GM18870 (cell line): ENCODE data around the gene PLD2.

Experiments
- ATAC-seq: cut with Tn5 transposase; IDR thresholded peaks from one replicate; pipeline ENCODE4 v1.9.1; 2021; ENCODE audit warnings: moderate library complexity; ENCODE audit not compliant: unreplicated experiment

The PLD2 gene

DNA sequence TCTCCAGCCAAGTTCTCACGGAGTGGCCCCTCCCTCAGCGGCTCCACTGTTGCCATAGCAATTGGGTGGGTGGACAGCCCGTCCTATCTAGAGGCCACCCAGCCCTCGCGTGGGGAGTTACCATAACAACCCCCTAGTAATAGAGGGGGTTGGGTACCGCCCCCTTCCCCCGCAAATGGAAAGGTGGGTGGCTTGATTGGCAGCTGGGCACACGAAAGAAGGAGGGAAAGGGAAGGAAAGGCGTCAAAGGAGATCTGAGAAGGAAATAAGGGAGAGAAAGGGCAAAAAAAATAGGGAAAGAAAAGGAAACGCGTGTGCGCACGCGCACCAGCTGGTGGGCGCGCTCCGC, 25.9 kb downstream of the PLD2 start:
- ATAC-seq: peak; percentile 10

DNA sequence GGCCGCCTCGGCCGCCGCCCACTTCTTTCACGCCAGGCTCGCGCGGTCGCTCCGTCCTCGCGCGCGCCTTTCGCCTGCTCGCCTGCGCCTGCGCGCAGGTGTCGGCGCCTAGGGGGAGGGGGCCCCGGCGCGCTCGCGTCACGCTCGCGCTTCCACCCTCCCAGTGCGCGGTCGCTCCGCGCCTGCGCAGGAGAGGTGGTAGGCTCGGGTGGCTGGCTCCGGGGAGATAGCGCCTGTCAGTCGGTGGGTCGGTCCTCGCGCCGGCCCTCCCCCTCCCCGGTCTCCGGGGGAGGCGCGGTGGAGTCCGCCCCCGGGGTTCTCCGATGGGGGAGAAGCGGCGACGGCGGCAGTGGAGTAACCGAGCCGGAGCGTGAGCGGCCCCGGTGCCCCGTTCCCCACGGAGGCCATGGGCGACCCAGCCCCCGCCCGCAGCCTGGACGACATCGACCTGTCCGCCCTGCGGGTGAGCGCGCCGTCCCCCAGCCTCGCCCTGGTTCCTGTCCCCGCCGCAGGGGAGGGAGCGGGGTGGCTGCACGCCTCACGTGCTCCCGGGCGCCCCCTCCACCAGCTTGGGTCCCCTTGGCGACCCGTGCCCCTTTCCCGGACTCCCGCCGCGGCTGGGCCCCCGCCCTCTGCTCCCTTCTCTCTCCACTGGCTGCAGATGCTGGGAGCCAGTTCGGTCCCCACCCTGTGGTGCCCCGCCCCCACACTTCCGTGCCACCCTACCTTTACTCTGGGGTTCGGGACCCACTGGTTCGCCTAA, 26.4 kb downstream of the PLD2 start, which contains the start of gene MINK1:
MINK1 (plus strand) TSS at position 163 of the 763 bp plus-strand sequence; CDS start at position 407, 244 bp downstream.
- peak; percentile 54 for ATAC-seq

DNA sequence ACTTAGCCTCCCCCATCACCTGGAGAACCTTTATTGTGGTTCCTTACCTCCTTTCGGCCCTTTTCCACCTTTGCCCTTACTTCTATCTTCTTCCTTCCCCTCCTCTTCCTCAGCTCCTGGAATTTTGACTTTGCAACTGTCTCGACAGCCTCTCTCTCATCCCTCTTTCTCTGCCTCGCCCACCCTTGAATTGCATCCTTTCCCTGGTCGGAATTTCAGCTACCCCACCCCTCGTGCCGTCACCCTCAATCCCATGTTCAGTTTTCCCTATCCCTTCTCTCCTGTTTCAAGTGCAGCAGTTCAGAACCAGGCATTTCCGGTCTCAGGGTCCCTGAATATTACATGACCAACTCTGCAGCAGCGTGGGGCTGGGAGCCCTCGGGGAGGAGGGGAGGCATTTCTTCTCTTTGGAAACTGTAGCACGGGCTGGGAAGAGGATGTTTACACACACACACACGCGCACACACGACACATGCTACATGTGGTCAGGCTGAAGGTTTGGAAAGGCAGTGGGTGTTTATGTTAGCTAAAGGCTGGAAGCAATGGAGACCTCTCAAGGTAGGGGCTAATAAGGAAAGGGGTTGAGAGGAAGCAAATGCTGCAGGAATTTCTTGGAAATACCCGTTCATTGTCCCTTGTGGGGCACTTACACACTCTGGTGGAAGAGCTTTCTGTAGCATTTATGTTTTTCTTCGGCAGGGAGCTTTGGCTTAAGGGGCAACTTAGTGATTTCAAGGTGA, 27.2 kb downstream of the PLD2 start:
- no peak for ATAC-seq

DNA sequence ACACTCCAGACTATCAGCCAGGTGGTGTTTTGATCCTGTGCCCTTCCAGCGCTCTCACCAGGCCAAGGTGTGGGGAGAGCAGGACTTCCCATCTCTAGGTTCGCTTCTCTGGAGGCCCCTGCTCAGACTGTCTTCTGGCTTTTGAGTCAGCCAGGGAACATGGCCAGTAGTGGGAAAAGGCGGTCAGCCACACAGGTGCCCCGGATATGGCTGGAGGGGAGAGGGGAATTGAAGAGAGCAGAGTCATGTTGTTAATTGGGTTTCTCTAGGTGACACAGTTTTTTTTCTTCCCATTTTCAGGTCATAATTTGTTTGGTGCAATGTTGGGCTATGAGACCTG, 27.7 kb downstream of the PLD2 start:
- ATAC-seq: no peak

DNA sequence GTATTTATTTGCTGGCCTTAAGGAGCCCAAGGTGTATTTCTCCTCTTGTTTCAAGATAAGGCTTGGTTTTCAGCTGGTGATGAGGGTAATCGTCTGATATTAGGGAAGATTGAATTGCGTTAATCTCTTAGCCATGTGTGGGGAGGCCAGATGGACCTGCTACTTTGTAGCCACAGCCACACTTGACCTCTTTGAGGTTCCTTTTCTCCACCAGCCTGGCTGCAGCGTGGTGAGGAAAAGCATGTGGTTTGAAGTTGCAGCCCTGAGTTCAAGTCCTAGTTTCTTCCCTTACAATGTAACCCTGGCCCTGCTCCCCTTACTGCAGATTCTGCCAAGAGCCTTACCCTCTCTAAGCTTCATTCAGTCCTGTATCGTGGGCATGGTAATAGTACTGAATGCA, 29.3 kb downstream of the PLD2 start:
- no peak for ATAC-seq

DNA sequence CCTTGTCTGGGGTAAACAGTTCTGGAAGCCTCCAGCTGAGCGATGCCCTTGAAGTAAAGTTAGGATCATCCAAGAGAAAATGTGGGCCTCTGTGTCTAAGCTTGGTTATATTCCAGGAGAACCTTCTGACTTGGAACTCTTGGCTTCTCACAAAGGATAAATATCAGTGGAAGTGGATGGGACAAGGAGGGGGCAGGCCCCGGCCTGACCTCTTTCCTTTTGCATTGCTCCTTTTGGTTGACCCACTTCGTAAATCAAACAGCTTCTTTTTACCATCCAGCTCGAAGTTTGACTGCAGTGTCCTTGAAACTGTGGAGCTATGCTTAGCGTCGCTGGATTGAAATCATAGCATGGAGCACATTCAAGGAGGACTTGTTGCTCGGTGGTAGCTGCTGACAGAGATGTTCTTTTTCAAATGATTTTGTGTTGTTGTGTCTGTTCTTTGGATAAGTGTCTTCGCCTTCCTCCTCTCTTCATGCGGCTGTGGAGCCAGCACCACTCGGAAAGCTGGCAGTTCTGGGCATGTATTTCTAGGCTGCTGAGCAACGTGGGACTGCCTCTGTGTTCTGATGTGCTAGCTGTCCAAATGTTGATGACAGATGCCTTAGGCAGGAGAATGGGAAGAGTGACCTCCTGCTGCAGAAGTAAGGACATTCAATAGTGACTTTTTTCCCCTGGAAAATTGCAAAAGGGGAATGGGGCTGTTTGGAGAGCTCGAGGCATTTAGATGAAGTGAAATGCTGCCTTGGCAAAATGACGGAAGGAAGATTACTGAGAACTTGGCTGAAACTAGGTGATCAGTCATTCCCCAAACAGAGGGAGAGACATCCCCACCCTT, 30.7 kb downstream of the PLD2 start:
- no peak for ATAC-seq

DNA sequence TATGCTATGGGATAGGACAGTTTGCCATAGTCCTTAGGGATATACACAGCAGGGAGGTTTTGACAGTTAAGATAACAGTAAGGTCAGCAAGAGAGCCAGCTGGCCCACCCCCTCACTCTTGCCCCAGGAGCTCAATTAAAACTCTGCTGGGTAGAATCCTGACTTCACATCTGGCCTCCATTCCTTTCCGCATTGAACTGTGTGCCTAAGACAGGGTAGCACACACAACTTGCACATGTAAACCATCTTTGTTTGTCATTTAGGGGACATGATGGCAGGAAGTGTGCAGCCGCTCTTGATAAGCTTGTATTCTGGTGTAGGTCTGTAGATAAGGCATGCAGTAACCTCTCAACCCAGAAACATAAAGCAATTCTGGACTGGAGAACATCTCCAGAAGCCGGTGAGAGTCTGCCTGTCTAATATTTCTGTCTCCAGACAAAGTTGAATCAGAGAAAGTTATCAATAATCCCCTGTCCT, 31.4 kb downstream of the PLD2 start:
- no peak for ATAC-seq

DNA sequence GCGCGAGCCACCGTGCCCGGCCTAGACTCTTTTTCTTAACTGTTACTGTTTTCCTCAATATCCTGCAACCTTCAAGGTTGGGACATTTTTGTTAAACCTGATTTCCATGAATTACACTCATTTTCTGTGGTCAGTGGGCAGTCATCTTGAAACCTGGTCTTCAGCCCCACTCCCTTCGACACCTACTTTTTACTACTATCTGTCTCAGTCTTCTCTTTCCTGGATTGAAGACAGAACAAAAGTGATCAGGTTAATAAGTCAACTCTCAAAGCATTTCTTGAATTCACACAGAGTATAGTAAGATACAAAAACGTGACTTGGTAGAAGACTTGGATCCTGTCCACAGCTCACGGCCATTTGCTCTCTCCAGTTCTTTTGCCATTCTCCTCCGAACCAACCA, 32.3 kb downstream of the PLD2 start:
- ATAC-seq: no peak

DNA sequence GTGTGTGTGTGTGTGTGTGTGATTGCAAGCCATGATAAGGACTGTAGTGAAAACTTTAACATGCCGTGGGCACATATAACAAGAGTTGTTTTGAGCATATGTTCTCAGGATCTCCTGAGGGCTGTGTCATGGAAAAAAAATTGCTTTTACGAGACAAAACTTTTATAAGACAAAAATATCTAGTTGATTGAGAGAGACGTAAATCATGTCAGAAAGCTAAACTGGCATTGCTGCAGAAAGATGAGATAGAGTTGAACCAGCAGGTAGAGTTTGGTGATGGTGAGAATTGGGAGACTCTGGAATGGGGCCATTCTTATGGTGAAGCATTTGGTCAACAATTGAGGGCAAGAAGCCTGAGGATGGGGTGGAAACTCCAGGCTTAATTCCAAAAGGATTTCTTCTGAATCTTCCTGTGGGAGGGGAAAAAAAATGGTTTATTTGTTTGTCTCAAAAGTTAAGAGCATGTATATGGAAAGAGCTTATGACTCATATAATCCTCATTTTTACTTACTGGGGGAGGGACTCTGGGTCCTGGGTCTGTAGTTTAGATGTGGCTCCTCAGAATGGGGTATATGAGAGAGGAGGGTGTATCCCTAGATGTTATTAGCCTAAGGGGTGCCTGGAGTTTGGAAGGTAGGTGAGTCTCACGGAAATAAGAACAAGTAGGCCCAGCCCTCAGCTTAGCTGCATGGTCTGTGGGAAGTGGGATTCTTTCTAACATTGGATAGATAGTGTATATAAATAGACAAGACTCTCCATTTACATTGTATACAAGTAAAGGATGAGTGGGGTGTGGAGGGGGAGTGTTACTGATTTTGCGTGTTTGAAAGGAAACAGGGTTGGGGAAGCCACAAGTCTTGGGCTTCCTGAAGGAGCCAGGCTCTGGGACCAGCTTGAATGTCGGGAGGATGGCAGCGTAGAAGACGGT, 33.3 kb downstream of the PLD2 start:
- ATAC-seq: no peak

DNA sequence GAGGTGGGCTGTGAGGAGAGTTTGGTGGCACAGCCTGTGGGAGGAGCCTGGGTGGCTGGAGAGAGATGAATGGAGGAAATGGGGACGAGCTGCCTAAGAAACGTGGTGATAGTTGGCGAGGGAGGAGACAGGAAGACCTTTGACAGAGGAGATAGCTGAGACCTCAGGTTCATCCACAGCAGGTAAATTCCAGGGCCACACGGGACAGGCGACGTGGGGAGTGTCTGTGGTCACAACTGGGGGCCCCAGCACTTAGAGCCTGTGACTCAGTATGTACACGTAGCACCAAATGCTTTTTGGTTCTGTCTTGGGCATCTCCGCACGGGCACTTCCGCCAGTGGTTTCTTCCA, 33.9 kb downstream of the PLD2 start:
- no peak for ATAC-seq

DNA sequence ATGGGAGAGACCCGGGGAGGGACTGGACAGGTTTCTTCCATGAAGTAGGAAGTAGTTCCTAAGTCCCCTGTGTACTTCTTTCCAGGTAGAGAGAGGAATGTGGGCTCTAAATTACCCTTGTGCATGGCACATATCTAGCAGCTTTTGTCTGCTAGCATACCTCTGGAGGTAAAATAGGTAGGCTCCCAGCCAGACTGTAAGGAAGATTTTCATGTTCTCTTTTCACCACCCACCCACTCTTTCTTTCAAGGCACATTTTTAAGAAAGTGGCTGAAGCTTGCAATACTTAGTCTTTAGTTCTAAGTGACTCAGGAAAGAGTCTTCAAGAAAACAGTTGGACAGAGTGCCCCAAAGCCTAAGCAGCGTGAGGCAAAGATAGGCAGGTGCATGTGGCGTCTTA, 35.4 kb downstream of the PLD2 start:
- no peak for ATAC-seq

DNA sequence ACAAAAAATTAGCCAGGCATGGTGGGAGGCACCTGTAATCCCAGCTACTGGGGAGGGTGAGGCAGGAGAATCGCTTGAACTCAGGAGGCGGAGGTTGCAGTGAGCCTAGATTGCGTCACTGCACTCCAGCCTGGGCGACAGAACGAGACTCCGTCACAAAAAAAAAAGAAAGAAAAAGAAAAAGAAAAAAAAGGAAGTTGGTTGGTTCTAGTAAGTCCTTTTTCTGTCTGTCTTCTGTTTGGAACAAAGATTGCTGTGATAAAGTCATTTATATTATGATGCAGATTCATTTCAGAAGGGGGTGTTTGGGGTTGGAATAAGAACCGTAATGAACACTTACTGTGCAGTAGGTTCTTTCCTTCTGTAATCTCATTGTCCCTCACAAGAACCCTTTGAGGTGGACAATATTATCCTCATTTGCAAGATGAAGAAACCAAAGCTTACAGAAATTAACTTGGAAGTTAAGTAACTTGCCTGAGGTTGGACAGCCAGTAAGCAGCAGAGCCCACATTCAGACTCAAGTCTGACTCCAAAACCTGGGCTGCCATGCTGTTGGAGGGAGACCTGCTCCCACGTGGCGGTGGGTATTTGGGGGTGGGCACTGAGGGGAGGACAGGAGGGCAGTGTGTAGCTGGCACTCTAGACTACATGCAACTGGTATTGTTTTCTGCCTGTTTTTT, 36.5 kb downstream of the PLD2 start:
- no peak for ATAC-seq

DNA sequence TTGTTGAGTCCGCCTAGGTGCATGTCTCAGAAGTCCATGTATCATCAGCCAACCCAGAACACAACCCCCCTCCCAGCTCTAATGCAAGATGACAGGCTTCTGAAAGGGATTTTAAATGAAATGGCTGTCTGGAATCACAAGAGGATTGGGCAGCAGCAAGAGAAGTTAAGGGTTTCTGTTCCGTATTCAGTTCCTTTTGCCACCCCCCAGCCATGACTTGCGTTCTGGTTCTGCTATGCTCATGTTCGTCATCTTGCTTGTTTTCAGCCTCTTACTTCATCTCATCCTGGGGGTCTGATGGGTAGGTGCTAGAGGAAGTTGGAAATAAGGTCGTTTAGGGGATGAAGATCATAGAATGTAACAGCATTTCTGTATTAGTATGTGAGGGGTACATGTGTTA, 38.2 kb downstream of the PLD2 start:
- ATAC-seq: no peak

DNA sequence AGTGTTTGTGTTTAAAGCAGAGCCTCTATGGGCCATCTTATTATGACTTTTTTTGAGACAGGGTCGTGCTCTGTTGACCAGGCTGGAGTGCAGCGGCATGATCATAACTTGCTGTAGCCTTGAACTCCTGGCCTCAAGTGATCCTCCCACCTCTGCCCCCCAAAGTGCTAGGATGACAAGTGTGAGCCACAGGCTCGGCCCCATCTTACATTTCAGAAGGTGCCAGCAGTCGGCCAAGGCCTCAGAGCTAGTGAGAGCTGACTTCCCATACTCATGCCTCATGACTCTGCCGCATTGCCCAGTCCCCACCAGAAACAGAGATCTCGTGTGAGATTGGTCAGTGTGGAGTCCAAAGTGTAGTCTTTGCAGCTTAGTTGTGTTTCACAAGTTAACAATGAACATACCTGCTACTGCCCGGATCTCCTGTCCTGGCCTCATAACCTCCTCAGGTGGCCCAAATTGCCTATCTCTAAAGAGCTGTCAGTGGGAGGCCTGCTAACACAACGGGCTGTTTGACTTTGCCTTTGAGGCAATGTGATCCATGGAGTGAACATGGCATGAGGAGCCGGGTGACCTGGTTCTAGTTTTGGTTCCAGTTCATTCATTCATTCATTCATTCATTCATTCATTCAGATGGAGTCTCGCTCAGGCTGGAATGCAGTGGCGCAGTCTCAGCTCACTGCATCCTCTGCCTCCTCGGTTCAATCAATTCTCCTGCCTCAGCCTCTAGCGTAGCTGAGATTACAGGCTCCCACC, 39.9 kb downstream of the PLD2 start:
- no peak for ATAC-seq

DNA sequence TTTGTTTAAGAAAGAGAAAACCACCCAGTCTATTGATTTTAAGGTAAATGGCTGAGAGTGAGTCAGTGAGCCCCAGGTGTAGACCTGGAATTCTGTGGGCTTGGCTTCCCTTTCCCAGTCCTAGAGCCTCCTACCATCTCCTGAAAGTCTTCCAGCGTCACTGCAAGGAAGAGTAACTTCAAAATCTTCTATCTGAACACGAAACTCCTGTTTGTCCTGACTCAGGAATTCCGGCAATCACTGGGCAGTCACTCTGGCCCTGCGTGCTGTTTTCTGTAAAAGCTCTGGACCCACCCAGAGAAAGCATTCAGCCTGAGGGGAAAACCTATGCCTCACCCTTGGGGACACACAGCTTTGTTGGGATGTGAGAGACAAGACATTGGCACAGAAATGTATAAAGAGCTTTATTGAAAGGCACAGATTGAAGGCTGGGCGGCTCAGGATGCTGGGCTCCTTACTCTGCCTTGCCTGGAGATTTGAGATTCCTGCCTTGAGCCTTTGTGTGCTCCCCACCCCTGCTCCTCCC, 42.1 kb downstream of the PLD2 start:
- no peak for ATAC-seq

DNA sequence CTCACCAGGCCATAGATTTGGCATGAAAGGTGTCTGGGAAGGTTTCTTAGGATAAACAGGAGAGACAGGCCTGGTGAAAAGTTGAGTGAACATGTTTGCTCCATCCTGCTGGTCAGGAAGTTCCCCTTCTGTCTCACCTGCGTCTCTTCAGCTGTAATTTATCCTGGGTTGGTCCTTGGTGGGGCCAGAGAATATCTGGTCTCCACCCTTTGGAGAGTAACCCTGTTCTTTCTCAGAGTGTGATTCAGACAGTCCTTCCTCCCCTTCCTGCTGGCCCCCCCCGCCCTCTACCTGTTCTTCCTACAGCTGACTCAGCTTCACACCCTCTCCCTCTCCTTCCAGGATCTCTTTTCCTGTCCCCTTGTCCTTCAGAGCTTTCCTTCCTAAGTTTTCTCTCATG, 43.3 kb downstream of the PLD2 start:
- no peak for ATAC-seq

DNA sequence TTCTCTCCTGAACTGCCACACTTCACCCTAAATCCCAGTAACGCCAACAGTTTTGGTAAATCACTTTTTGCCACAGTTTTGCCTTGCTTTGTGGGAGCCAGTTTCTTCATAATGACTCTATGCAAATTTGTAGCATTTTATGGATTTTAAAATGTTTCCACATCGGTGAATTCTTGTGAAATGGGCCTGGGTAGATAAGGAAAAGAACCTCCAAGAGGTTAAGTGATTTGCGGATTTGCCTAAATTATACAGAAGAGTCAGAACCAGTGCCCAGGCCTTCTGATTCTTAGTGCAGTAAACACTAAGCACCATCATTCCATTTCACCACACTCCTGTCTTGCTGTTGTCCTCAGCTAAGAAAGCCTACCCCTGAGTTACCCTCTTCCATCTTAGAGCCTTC, 44.1 kb downstream of the PLD2 start:
- ATAC-seq: no peak

DNA sequence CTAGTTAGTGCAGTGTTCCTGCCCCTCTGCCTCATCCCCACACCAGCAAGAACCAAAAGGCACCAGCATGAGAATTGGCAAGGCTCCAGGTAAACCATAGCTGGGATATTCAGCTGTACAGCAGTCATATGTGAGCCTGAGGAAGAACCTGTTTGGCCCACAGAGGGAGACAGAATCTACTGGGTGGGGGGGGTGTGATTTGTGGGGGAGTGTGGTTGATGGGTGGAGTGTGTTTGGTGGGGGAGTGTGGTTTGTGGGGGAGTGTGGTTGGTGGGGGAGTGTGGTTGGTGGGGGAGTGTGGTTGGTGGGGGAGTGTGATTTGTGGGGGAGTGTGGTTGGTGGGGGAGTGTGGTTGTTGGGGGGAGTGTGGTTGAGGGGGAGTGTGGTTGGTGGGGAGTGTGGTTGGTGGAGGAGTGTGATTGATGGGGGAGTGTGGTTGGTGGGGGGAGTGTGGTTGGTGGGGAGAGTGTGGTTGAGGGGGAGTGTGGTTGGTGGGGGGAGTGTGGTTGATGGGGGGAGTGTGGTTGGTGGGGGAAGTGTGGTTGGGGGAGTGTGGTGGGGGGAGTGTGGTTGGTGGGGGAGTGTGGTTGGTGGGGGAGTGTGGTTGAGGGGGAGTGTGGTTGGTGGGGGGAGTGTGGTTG, 45.7 kb downstream of the PLD2 start:
- ATAC-seq: no peak

DNA sequence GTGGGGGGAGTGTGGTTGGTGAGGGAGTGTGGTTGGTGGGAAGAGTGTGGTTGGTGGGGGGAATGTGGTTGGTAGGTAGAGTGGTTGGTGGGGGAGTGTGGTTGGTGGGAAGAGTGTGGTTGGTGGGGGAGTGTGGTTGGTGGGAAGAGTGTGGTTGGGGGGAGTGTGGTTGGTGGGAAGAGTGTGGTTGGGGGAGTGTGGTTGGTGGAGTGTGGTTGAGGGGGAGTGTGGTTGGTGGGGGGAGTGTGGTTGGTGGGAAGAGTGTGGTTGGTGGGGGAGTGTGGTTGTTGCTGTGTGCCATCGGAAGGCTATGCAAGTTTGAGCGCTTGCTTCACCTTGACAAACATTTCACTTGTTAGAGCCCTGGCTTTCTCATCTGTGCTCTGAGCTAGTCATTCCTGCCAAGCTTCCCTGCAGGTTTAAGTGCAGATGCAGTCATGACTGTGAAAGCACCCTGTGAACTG, 46.3 kb downstream of the PLD2 start:
- ATAC-seq: no peak
